ENCODE measurements around the gene APOB. TPM values are rescaled to one million over a fixed set of nuclear protein-coding genes. Genes with fewer than 3 reads are reported as not detected.

The APOB gene
- total and polyA plus RNA-seq, 2 of the 13 experiments (the other 11 are each of a cell fraction or from before 2014, with no cell fraction given) = 1,569 to 2,515 TPM

DNA sequence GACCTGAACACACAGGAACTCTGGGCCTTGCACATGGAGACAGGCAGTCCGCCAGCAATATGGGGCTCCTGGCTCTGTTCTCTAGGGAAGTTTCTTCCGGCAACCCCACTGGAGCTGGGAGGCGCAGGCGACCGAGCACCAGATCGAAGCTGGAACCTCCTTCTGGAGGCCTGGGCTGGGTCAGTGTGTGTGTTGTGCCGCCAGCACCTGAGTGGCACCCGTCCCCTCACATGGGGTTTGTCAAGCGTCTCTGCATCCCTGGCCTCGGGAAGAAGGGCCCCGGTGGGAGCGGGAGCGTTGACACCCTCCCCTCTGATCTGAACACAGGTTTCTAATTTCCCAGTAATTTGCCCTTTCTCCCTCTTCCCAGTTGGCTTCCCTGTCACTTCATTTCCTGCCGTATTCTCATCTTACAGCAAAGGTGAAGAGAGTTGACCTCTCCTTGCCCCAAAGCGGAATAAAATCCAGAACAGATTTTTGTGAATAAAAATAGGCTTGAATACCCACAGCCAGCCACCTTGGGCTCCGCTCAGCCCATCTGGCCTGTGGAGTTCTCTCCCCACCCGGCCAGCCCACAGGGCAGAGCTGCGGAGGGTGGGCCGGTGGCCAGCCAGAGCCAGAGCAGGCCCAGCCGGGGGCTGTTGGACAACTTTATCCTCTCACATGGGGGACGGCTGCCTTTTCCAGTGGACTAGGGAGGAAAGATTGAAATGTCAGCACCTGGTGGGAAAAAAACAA is 85.9 kb downstream of the APOB start:
- FAIRE-seq = no peak
- ATAC-seq = no peak
- 57% methylated on average over 16 of the region's 21 CpGs for WGBS (ENCODE audit: low lambda C conversion rate)
- peaks cover 0 to 12% of the 10 kb centered on the region in 2 experiments; a peak in 3 of 5 replicates for H3K27me3 ChIP-seq (ENCODE audit: control insufficient read depth in 1 of 2, insufficient read depth in 2 of 2, low read length in 2 of 2)
- TF ChIP-seq, protein P1, sequence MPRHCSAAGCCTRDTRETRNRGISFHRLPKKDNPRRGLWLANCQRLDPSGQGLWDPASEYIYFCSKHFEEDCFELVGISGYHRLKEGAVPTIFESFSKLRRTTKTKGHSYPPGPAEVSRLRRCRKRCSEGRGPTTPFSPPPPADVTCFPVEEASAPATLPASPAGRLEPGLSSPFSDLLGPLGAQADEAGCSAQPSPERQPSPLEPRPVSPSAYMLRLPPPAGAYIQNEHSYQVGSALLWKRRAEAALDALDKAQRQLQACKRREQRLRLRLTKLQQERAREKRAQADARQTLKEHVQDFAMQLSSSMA (CRISPR knock-in tag; IDR thresholded peaks at IDR 0.05) = no peak
- TF ChIP-seq RAD51 (IDR thresholded peaks at IDR 0.05; ENCODE audit: borderline replicate concordance) = no peak
- TF ChIP-seq ZNF432 (CRISPR knock-in tag; IDR thresholded peaks at IDR 0.05; ENCODE audit: borderline replicate concordance) = no peak
- no peak for TF ChIP-seq NFE2L1 (CRISPR knock-in tag; IDR thresholded peaks at IDR 0.05; ENCODE audit: borderline replicate concordance)
- TF ChIP-seq, protein P2, sequence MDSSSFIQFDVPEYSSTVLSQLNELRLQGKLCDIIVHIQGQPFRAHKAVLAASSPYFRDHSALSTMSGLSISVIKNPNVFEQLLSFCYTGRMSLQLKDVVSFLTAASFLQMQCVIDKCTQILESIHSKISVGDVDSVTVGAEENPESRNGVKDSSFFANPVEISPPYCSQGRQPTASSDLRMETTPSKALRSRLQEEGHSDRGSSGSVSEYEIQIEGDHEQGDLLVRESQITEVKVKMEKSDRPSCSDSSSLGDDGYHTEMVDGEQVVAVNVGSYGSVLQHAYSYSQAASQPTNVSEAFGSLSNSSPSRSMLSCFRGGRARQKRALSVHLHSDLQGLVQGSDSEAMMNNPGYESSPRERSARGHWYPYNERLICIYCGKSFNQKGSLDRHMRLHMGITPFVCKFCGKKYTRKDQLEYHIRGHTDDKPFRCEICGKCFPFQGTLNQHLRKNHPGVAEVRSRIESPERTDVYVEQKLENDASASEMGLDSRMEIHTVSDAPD (CRISPR knock-in tag; IDR thresholded peaks at IDR 0.05) = no peak
- TF ChIP-seq EHMT2 (IDR thresholded peaks at IDR 0.05; ENCODE audit: borderline replicate concordance, low read depth, low read length) = no peak
- TF ChIP-seq MTA3 (CRISPR knock-in tag; IDR thresholded peaks at IDR 0.05) = no peak
- TF ChIP-seq REXO4 (CRISPR knock-in tag; IDR thresholded peaks at IDR 0.05; ENCODE audit: borderline replicate concordance) = no peak
- TF ChIP-seq ZNF562 (CRISPR knock-in tag; IDR thresholded peaks at IDR 0.05; ENCODE audit: borderline replicate concordance) = no peak
- peaks cover 19% of the 10 kb centered on the region for H3K4me1 ChIP-seq (ENCODE audit: insufficient read depth, low read length)
- no peaks in the 10 kb centered on the region for H4K20me1 ChIP-seq (ENCODE audit: insufficient read depth, low read length)
- no peak overlapping the region for H2AFZ ChIP-seq (ENCODE audit: low read length)
- no peak overlapping the region for H3K4me3 ChIP-seq (replicated peaks in 1 of 3; ENCODE audit: insufficient read depth in 1 of 3, low read depth in 2 of 3, low read length in 3 of 3)
- BruUV-seq (replicated peaks) = no TSS peak
- in situ Hi-C loops (cut with HindIII; ENCODE audit: extremely low pct_ligation_motif_present, low pct_unique_long_range_greater_than_20kb) = loop anchor here (25.0 kb wide), 1 partner anchor 296 kb away; the partner anchor contains the start of genes GDF7 and HS1BP3
- H3K9ac ChIP-seq (ENCODE audit: insufficient read depth, low read depth, low read length) = no peak overlapping the region
- ChIA-PET POLR2A (no interaction called here), CTCF (ENCODE audit: low intra/inter-chr PET ratio, low total read pairs) (no interaction called here)
- H3K79me2 ChIP-seq (ENCODE audit: insufficient read depth, low read length) = no peaks in the 10 kb centered on the region
- no peak for DNase-seq (ENCODE audit: low spot score)
- no peak overlapping the region for H3K4me2 ChIP-seq (ENCODE audit: low read depth, low read length)
- no peak overlapping the region for H3K27ac ChIP-seq (ENCODE audit: extremely low read length, insufficient read depth, low read length)
- intact Hi-C loops (cut with micrococcal nuclease; ENCODE audit: unreplicated experiment) = no loop called here
- H3K36me3 ChIP-seq (replicated peaks in 1 of 2; ENCODE audit: control insufficient read depth in 1 of 2, insufficient read depth in 2 of 2, low read length in 2 of 2) = no peaks in the 10 kb centered on the region
- no peaks in the 10 kb centered on the region for H3K9me3 ChIP-seq (ENCODE audit: low read length)

Measured in HepG2 (cell line).